Right renal cortex interstitium (tissue), 3 donors: ENCODE measurements around the gene GNMT. TPM values are rescaled to one million over a fixed set of nuclear protein-coding genes. Genes with fewer than 3 reads are reported as not detected.

Source experiments
- DNase-seq, 3 donors: peaks; one replicate each; pipeline ENCODE4 v3.0.0-alpha.2; 2013; ENCODE audit warnings: low read depth in 3 of 3, low spot score in 2 of 3
- polyA plus RNA-seq, 3 donors: library from polyadenylated mRNA; unstranded; fragments of 120-200 nt; gene quantifications; one replicate each; pipeline ENCODE4 v1.2.1, GENCODE V29; 2013; ENCODE audit not compliant: insufficient read length in 3 of 3

GNMT gene
- under 1 TPM; 0.53 to 0.64 (median 0.57) TPM for polyA plus RNA-seq

GRCh38 chr6:42960243-42961019 lies at the start of gene GNMT:
Gene GNMT (plus strand): TSS chr6:42960754. CDS start chr6:42960768, 14 bp downstream.
- peak in 2 of 3 donors; percentile 30 to 36 for DNase-seq

- DNase-seq = no peak
Observed at GRCh38 chr6:42911171-42912021, 49.2 kb upstream of the GNMT start.

GRCh38 chr6:42914546-42914945 lies 46.0 kb upstream of the GNMT start:
- DNase-seq = no peak

- no peak for DNase-seq
Observed at GRCh38 chr6:42915732-42916131, 44.8 kb upstream of the GNMT start, which contains the start of gene PTCRA. Gene PTCRA (plus strand): TSS chr6:42916053. CDS start chr6:42916070, 17 bp downstream.

GRCh38 chr6:42916288-42916687 lies 44.3 kb upstream of the GNMT start:
- DNase-seq = no peak

DNA sequence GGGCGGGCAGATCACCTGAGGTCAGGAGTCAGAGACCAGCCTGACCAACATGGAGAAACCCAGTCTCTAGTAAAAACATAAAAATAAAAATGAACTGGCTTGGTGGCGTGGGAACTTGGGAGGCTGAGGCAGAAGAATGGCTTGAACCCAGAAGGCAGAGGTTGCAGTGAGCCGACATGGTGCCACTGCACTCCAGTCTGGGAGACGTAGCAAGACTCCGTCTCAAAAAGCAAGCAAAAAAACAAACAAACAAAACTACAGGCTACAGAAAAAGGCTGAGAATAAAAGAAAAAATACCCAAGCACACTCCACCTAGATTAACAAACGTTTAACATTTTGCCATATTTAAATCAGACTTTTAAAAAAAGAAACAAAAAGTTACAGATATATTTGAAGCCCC lies 38.8 kb upstream of the GNMT start:
- DNase-seq = no peak

DNA sequence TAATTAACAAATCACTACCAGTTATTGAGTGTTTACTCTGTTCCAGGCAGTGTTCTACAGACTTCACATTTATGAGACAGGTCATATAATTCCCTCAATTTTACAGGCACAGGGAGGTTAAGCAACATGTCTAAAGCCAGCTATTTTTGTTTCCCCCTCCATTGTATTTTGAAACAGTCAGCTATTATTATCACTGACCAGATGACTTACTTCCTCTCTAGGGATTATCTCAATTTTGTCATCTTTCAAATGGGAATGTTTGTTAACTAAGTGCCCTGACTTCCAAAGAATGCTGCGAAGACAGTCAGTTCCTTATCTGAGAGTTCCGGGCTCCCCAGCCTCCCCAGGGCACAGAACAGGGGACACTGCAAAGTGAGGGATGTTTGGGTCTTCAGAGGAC lies 36.9 kb upstream of the GNMT start:
- no peak for DNase-seq

DNA sequence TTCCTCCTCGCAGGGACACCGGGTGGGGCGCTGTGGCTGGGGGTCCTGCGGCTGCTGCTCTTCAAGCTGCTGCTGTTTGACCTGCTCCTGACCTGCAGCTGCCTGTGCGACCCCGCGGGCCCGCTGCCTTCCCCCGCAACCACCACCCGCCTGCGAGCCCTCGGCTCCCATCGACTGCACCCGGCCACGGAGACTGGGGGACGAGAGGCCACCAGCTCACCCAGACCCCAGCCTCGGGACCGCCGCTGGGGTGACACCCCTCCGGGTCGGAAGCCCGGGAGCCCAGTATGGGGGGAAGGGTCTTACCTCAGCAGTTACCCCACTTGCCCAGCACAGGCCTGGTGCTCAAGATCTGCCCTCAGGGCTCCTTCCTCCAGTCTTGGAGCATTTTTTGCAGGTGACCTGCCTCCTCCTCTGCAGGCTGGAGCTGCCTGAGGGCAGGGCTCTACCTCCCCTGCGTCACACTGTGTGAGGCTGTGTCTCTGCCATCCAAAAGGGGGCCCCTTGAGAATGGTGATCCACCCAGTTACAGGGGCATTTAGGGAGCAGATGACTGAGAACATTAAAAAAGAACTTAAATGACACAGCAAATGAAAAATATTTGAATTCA lies 35.2 kb upstream of the GNMT start:
- DNase-seq = no peak

DNA sequence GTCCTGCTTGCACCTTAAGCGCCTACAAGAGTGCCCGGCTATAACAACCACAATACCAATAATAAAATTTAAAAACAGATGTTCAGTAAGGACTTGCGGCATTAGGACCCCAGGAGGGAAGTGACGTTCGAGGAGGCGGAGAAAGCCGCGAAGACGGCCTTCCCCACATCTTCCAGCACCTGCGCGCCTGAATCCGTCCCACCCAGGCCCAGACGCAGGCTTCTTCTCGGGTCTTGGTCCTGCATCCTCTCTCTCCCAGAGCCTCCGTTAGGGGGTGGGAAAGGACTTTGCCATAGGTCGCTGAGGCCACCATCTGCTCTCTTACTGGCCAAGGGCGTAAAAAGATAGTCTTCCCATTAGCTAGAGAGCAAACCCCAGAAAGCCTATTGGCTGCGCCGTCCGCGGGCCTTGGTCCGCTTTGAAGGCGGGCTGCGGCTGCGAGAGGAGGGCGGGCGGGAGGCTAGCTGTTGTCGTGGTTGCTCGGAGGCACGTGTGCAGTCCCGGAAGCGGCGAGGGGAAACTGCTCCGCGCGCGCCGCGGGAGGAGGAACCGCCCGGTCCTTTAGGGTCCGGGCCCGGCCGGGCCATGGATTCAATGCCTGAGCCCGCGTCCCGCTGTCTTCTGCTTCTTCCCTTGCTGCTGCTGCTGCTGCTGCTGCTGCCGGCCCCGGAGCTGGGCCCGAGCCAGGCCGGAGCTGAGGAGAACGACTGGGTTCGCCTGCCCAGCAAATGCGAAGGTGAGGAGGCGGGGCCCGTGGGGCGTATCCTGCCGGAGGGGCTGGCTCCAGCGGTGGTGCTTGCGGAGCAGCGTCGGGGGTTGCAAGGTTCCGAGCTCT lies 31.4 kb upstream of the GNMT start, which contains the start of gene CNPY3:
Gene CNPY3 (plus strand): TSS at position 495 of the 835 bp plus-strand sequence. CDS start 91 bp downstream, at position 586.
- peak; percentile 87 to 92 (median 89) for DNase-seq

DNA sequence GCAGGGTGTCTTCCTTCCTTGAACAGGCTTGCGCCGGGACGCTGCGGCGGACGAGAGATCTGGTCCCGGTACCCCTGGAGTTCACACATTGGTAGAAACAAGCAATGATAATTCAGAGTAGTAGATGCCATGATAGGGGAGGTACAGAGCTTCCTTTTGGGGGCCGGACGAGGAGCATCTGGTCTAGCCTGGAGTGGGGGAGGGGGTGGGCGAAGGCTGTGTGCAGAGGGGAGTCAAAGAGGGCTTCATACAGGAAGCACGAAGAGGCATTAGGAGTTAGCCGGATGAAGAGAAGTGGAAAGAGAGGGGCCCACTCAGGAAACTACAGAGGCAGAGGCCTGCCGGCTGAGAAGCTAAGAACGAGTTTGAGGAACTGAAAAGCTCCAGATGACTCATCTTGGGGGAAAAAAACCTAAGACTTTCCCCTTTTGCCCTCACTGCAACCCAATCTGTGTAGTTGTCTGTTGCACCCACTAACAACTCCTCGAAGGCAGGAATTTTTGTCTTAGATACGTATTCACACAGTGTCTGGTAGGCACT lies 30.7 kb upstream of the GNMT start:
- peak in 1 of 3 donors; percentile 57 for DNase-seq

DNA sequence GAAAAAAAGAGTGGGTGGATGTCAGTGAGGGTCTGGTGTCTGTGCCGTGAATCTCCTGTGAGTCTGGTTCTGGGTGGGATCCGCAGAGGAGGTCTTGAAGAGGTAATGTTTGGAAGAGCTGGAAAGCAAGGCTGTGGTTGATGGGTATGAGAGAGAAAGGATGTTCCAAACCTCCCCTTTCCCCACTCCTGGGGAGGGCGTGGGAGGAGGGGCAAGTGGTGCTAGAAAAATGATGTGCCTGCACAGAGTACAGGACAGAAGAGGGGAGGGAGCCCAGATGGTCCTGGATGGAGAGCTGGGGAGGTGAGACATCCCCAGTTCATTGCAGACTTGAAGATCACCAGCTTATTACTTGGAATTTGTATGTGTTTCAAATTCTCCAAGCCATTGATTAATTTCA lies 28.1 kb upstream of the GNMT start:
- no peak for DNase-seq

- no peak for DNase-seq
Observed at GRCh38 chr6:42933205-42933604, 27.3 kb upstream of the GNMT start.

- DNase-seq = no peak
Observed at GRCh38 chr6:42935322-42935721, 25.2 kb upstream of the GNMT start.

DNA sequence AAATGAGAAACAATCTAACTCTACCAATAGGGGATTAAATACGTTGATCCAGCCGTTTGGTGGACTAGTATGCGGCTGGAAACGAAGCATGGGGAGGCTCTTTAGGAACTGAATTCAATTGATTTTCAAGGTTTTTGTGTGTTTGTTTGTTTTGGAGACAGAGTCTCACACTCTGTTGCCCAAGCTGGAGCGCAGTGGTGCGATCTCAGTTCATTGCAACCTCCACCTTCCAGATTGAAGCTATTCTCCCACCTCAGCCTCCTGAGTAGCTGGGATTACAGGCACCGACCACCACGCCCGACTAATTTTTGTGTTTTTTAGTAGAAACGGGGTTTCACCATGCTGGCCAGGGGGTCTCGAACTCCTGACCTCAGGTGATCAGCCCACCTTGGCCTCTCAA lies 24.2 kb upstream of the GNMT start:
- no peak for DNase-seq

GRCh38 chr6:42937548-42938427 lies 22.8 kb upstream of the GNMT start:
- DNase-seq = no peak

DNA sequence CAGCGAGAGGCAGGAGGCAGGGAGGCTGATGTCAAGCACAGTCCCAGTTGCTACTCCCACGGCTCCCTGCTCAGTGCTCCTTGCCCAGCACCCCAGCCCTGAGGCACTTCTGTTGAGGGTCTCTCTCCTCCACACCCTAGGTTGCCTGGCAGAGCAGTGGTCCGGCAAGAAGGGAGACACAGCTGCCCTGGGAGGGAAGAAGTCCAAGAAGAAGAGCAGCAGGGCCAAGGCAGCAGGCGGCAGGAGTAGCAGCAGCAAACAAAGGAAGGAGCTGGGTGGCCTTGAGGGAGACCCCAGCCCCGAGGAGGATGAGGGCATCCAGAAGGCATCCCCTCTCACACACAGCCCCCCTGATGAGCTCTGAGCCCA lies 22.1 kb upstream of the GNMT start:
- no peak for DNase-seq

DNA sequence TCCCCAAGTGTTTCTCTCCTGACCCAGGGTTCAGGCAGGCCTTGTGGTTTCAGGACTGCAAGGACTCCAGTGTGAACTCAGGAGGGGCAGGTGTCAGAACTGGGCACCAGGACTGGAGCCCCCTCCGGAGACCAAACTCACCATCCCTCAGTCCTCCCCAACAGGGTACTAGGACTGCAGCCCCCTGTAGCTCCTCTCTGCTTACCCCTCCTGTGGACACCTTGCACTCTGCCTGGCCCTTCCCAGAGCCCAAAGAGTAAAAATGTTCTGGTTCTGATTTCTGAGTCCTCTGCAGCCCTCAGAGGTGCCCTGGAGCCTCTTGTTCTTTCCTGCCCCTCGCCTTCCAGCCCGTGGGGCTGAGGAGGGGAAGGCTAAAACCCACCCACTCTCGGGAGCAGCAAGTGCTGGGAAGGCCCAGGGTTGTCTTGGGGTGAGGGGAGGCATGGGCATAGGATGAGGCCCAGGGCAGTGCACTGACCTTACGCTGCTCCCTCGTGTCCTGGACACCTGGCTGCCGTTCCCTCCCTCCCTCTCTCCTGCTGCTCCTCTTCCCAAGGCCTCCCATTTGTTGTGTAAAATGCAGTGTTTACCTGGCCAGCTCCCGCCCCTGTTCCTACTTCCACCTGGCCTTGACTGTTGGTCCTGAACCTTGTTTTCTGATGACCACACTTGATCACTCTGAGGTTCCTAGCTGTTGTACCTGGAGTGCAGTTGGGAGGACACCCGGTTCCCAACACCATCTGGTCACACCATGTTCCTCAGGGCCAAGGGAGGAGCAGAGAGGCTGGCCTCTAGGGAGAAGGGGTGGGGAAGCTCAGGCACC lies 21.4 kb upstream of the GNMT start:
- DNase-seq = no peak

DNA sequence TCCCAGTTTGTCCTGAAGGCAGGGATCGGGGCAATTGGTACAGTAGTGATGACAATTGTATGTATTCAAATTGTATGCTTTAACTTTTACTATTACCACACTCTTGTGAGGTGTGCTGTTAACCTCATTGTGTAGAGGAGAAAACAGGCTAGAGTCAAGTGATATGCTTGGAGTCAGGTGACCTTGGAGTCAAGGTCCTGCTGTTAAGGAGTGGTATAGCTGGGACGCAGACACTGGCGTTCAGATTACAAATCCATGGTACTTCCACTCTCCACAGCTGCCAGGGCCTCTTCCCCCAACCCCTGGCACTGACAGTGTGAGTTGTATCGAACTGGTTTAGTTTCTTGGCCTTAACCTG lies 20.8 kb upstream of the GNMT start:
- no peak for DNase-seq
